K562 (cell line): Measurements from ENCODE around the gene MUC5B. TPM values are rescaled to one million over a fixed set of nuclear protein-coding genes. Genes with fewer than 3 reads are reported as not detected.

Source experiments
- ATAC-seq: fragments of 200-7000 bp; cut with Tn5 transposase; 3 replicates; pipeline ENCODE4 v1.9.1; 2020; ENCODE audit warnings: moderate library complexity
- BruUV-seq: library from RNA; stranded (reverse); fragments of 400-500 nt; replicated peaks from 2 replicates; lab custom pipeline; 2021; lab: Mats Ljungman, UMichigan
- CTCF ChIA-PET: fragments of 300-600 bp; formaldehyde crosslinking; extraction: SDS; loops from one replicate; lab custom pipeline; 2021; ENCODE audit warnings: low intra/inter-chr PET ratio; lab: Yijun Ruan, JAX
- POLR2A ChIA-PET: fragments of 300-600, 350-650 bp; sonication (Branson Sonifier 250); formaldehyde crosslinking; extraction: SDS; loops from one replicate; lab custom pipeline; 2021; ENCODE audit warnings: antibody characterized with exemption, inconsistent platforms; lab: Yijun Ruan, JAX
- DNase-seq, 4 experiments: peaks; one replicate each; pipeline versions ENCODE4 v3.0.0 to v3.0.0-alpha.2; 2011 to 2018; ENCODE audit warnings: low spot score in 3 of 4, mixed read lengths in 3 of 4; ENCODE audit errors: extremely low read depth in 1 of 4
- FAIRE-seq: peaks from 2 replicates; lab custom pipeline; 2011; peaks lifted over from hg19 to GRCh38; lab: Jason Lieb, UNC
- H2AFZ ChIP-seq: 2 replicates; pipeline ENCODE4 v1.6.0; 2011; ENCODE audit warnings: low read depth, low read length, control low read depth, inconsistent platforms
- H3K27ac ChIP-seq: fragments of 200-600 bp; 3 replicates; pipeline ENCODE4 v1.8.0; 2011; ENCODE audit warnings: low read depth, mild to moderate bottlenecking, control low read depth, inconsistent platforms, low read length, moderate library complexity, mixed read lengths; ENCODE audit errors: extremely low read depth
- H3K27me3 ChIP-seq, 2 experiments: fragments of 300-600 bp in 1 of 2; 2 replicates in 1 of 2; 3 replicates in 1 of 2; pipeline versions ENCODE4 v1.6.0 to v1.8.0; 2011; ENCODE audit warnings: inconsistent platforms in 2 of 2, low read length in 2 of 2, mild to moderate bottlenecking in 1 of 2, mixed read lengths in 1 of 2, moderate library complexity in 1 of 2; ENCODE audit not compliant: control insufficient read depth in 2 of 2, insufficient read depth in 2 of 2
- H3K36me3 ChIP-seq: fragments of 300-600 bp; 3 replicates; pipeline ENCODE4 v1.8.0; 2011; ENCODE audit warnings: mild to moderate bottlenecking, low read length, inconsistent platforms; ENCODE audit not compliant: control insufficient read depth, insufficient read depth
- H3K4me1 ChIP-seq, 2 experiments: fragments of 200-600 bp in 1 of 2; replicated peaks in 1 of 2; 2 replicates in 1 of 2; 3 replicates in 1 of 2; pipeline versions ENCODE4 v1.5.1 to v1.8.0; 2011; ENCODE audit warnings: inconsistent platforms in 2 of 2, low read length in 2 of 2, mild to moderate bottlenecking in 1 of 2, mixed read lengths in 1 of 2, moderate library complexity in 1 of 2; ENCODE audit not compliant: control insufficient read depth in 2 of 2, insufficient read depth in 2 of 2
- H3K4me2 ChIP-seq: 2 replicates; pipeline ENCODE4 v1.6.1; 2011; ENCODE audit warnings: low read length, control low read depth, inconsistent platforms, mixed read lengths; ENCODE audit not compliant: insufficient read depth
- H3K4me3 ChIP-seq: fragments of 200-600 bp; sonication (generic), shearing (Covaris generic); 2 replicates; pipeline ENCODE4 v1.5.1; 2016; ENCODE audit warnings: control low read depth, inconsistent platforms
- H3K79me2 ChIP-seq: fragments of 200-600 bp; 3 replicates; pipeline ENCODE4 v1.8.0; 2011; ENCODE audit warnings: low read length, inconsistent platforms; ENCODE audit not compliant: control insufficient read depth, insufficient read depth
- H3K9ac ChIP-seq, 2 experiments: 2 replicates each; pipeline versions ENCODE4 v1.6.0 to v1.6.1; 2011; ENCODE audit warnings: low read depth in 2 of 2, low read length in 2 of 2, control low read depth in 1 of 2, inconsistent platforms in 1 of 2, mild to moderate bottlenecking in 1 of 2, mixed read lengths in 1 of 2; ENCODE audit not compliant: insufficient read depth in 1 of 2
- H3K9me1 ChIP-seq: one replicate; pipeline ENCODE4 v1.6.0; 2011; ENCODE audit warnings: inconsistent platforms, mild to moderate bottlenecking, low read length, moderate library complexity; ENCODE audit not compliant: control insufficient read depth, insufficient read depth
- H3K9me3 ChIP-seq: replicated peaks from 2 replicates; pipeline ENCODE4 v1.5.1; 2011; ENCODE audit warnings: low read depth, low read length, inconsistent platforms; ENCODE audit not compliant: control insufficient read depth, insufficient read depth
- H4K20me1 ChIP-seq: replicated peaks from 2 replicates; pipeline ENCODE4 v1.6.1; 2011; ENCODE audit warnings: low read length, inconsistent platforms, mixed read lengths; ENCODE audit not compliant: control insufficient read depth, insufficient read depth
- BHLHE40 ChIP-seq: IDR thresholded peaks from 2 replicates; pipeline ENCODE4 v1.6.1; 2011; ENCODE audit warnings: low read length, improper control_type of control experiment
- CCAR2 ChIP-seq: fragments of 200-400 bp; formaldehyde crosslinking; IDR thresholded peaks from 2 replicates; pipeline ENCODE4 v1.6.1; 2017; ENCODE audit warnings: mild to moderate bottlenecking, low read depth, low read length
- CHCHD3 ChIP-seq: fragments of 250-450 bp; sonication (Bioruptor Pico); IDR thresholded peaks from 2 replicates; pipeline ENCODE4 v2.1.2; 2022; ENCODE audit warnings: mild to moderate bottlenecking
- ETS2 ChIP-seq: IDR thresholded peaks from 2 replicates; pipeline ENCODE4 v1.6.1; 2016; ENCODE audit warnings: borderline replicate concordance, missing genetic modification characterization, mild to moderate bottlenecking, moderate library complexity, missing compliant biosample characterization; ENCODE audit not compliant: poor library complexity, severe bottlenecking
- MTA2 ChIP-seq: fragments of 450-650 bp; IDR thresholded peaks from 2 replicates; pipeline ENCODE4 v1.6.1; 2016; ENCODE audit warnings: low read depth
- POLR2G ChIP-seq: fragments of 200-400 bp; formaldehyde crosslinking; IDR thresholded peaks from 2 replicates; pipeline ENCODE4 v1.6.1; 2017; ENCODE audit warnings: low read depth, mild to moderate bottlenecking, antibody characterized with exemption, low read length, moderate library complexity
- ZBTB43 ChIP-seq: sonication (generic); formaldehyde crosslinking; IDR thresholded peaks from 2 replicates; pipeline ENCODE4 v1.8.0; 2023; ENCODE audit warnings: mild to moderate bottlenecking, missing genetic modification reagents
- ZNF174 ChIP-seq: fragments of 250-450 bp; sonication (Bioruptor Pico); IDR thresholded peaks from 2 replicates; pipeline ENCODE4 v1.4.0; 2020; ENCODE audit warnings: mild to moderate bottlenecking
- ZZZ3 ChIP-seq: fragments of 450-650 bp; IDR thresholded peaks from 2 replicates; pipeline ENCODE4 v1.6.1; 2016; ENCODE audit warnings: antibody characterized with exemption, mild to moderate bottlenecking, moderate library complexity
- WGBS: fragments of 100-300 bp; shearing (Covaris generic); methylation state at CpG from one replicate; pipeline ENCODE4 v1.1.6; 2016; ENCODE audit warnings: low coverage, mixed read lengths; ENCODE audit not compliant: insufficient coverage; ENCODE audit errors: missing lambda C conversion rate; 5-methylcytosine and 5-hydroxymethylcytosine counted together
- in situ Hi-C: fragments of 300-500 bp; cut with MboI; formaldehyde crosslinking; loops from 4 replicates; pipeline ENCODE4 v1.15.0; 2018; ENCODE audit warnings: inconsistent platforms, mixed read lengths
- intact Hi-C: fragments of 100-400 bp; cut with micrococcal nuclease; formaldehyde crosslinking; loops from 2 replicates; pipeline ENCODE4 v1.14.2; 2022
- polyA plus RNA-seq, 8 experiments: library from polyadenylated mRNA; depleted of rRNA in 4 of 8; stranded (reverse) in 5 of 8; unstranded in 3 of 8; fragments of >200 nt; fragmentation: Nextera tagmentation in 2 of 8; fragmentation: Illumina TruSeq in 1 of 8; extraction: Ambion mirVana in 2 of 8; extraction: Trizol in 1 of 8; gene quantifications; 2 replicates each; pipeline versions ENCODE4 v1.2.1 to v1.2.3, GENCODE V29; 2011 to 2014; ENCODE audit warnings: inconsistent platforms in 1 of 8, missing spikeins in 1 of 8
- total RNA-seq, 7 experiments: library from RNA; depleted of rRNA in 6 of 7; stranded (reverse); fragments of >200 nt in 6 of 7; fragmentation: Illumina TruSeq in 2 of 7; extraction: Trizol in 2 of 7; gene quantifications; 2 replicates each; pipeline versions ENCODE4 v1.2.1 to v1.2.3, GENCODE V29; 2011 to 2021; ENCODE audit warnings: low replicate concordance in 1 of 7

The MUC5B gene
- total and polyA plus RNA-seq, 9 of the 15 experiments (the other 6 are each of a cell fraction or from before 2014, with no cell fraction given): 0.04 to 0.95 TPM; not detected in 7

GRCh38 chr11:1301220-1302000, 78.5 kb downstream of the MUC5B start:
- Histone ChIP-seq H3K27me3 (no peaks in the 10 kb centered on the region), H3K36me3 (peaks cover 21% of the 10 kb centered on the region; the same call in 1 of the 3 replicates), H3K4me1 (peaks cover 0 to 51% of the 10 kb centered on the region in 2 experiments; a peak in 3 of 5 replicates), H3K79me2 (peaks cover 52% of the 10 kb centered on the region), H3K27ac (no peak overlapping the region), H4K20me1 (peaks cover 13% of the 10 kb centered on the region), H3K4me3 (no peak overlapping the region), H3K9me3 (no peaks in the 10 kb centered on the region), H3K9me1 (peaks cover 6% of the 10 kb centered on the region), H3K4me2 (no peak overlapping the region), H2AFZ (no peak overlapping the region), H3K9ac (no peak overlapping the region; a peak in 1 of 4 replicates)
- no peak for ATAC-seq
- TF ChIP-seq BHLHE40 (no peak), ZNF174 (CRISPR knock-in tag) (no peak), CCAR2 (no peak), MTA2 (no peak)
- BruUV-seq: no TSS peak
- POLR2A ChIA-PET: no interaction called here
- CTCF ChIA-PET: no interaction called here
- in situ Hi-C loops (no loop called here), intact Hi-C loops (no loop called here)
- 79% methylated on average over 16 of the region's 22 CpGs for WGBS
- DNase-seq: no peak
- FAIRE-seq: no peak

- Histone ChIP-seq H3K36me3 (peaks cover 21% of the 10 kb centered on the region; the same call in 1 of the 3 replicates), H3K9me3 (no peaks in the 10 kb centered on the region), H2AFZ (no peak overlapping the region), H4K20me1 (peaks cover 13% of the 10 kb centered on the region), H3K27ac (no peak overlapping the region), H3K4me2 (no peak overlapping the region), H3K4me1 (peaks cover 0 to 56% of the 10 kb centered on the region in 2 experiments; a peak in 3 of 5 replicates), H3K9me1 (peaks cover 6% of the 10 kb centered on the region), H3K4me3 (no peak overlapping the region)
- BruUV-seq: no TSS peak
- POLR2A ChIA-PET: no interaction called here
- 90% methylated on average over 12 of the region's 13 CpGs for whole genome bisulfite sequencing
- intact Hi-C loops: no loop called here
- in situ Hi-C loops: no loop called here
- CTCF ChIA-PET: no interaction called here
- DNase-seq: no peak
- no peak for FAIRE-seq
- TF ChIP-seq ZBTB43 (CRISPR knock-in tag): no peak
- no peak for TF ChIP-seq ZZZ3
- no peak for TF ChIP-seq CHCHD3 (CRISPR knock-in tag)
- peak; percentile 22; the same call in 1 of the 2 replicates for TF ChIP-seq POLR2G
- no peak for TF ChIP-seq ETS2
- TF ChIP-seq, all 486 proteins: peak for 1
- no peak for ATAC-seq
- H3K27me3 ChIP-seq: no peaks in the 10 kb centered on the region
- H3K79me2 ChIP-seq: peaks cover 53% of the 10 kb centered on the region
- H3K9ac ChIP-seq: peak overlapping the region in 1 of 2 experiments; percentile 43; a peak in 1 of 4 replicates
These were observed 79.2 kb downstream of the MUC5B start for GRCh38 chr11:1302041-1302460.
